T47D (cell line): ENCODE measurements around the gene STK24.
"Not testable (repeated sequence)": the region's sequence is repeated elsewhere in the genome, so short reads cannot be mapped to it uniquely, and the experiment has no call there.

ENCODE experiments used
- DNase-seq, 2 experiments: peaks; one replicate each; pipeline versions ENCODE4 v3.0.0 to v3.0.0-alpha.2; 2011 to 2012; ENCODE audit warnings: low read depth in 1 of 2, low spot score in 1 of 2
- JUND ChIP-seq: IDR thresholded peaks from 2 replicates; pipeline ENCODE4 v1.6.1; 2012; ENCODE audit warnings: low read depth
- in situ Hi-C: cut with HindIII; loops from 2 replicates; pipeline ENCODE4 v1.10.0; 2016; ENCODE audit warnings: low sequenced_read_pairs, low pct_unique_long_range_greater_than_20kb

Gene STK24

DNA sequence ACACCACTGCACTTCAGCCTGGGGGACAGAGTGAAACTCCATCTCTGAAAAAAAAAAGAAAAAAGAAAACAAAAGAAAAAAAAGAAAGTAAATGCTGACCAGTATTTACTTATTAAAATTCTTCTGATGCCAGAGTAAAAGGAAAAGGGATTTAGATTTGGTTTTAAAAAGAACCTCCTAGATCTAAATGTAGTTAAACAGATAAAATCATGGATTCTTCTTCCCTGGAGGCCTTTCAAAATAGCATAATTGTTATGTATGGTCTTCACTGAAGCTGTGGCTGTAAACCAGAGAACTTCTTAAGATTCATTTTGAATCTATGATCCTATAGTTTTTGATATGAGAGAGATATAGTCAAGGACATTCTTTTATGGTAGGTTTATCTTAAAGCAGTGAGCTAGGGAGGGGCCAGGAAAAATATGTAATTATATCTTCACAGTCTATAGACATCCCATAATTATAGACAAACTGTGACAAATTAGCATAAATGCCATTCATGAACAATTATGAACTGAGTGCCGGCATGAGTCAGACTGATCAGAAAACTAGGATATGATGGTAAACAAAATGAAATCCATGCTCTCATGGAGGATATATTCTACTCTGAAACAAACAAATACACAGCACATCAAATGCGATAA lies 14.9 kb upstream of the STK24 start:
- no peak for DNase-seq
- in situ Hi-C loops: no loop called here
- TF ChIP-seq JUND: no peak

DNA sequence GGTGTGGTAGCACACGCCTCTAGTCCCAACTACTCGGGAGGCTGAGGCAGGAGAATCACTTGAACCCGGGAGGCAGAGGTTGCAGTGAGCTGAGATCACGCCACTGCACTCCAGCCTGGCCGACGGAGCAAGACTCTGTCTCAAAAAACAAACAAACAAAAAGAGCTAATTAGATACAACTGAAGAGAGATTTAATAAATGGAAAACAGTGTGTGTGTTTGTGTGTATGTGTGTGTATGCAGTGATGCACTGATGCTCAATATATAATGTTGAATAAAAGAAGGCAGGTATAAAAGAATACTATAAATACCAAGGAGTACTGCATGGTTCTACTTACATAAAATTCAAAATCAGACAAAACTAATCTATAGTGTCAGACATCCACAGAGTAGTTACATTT lies 13.6 kb upstream of the STK24 start:
- DNase-seq, in situ Hi-C loops: not testable (repeated sequence)

GRCh38 chr13:98589516-98589915 lies 12.6 kb upstream of the STK24 start:
- in situ Hi-C loops, DNase-seq: not testable (repeated sequence)

DNA sequence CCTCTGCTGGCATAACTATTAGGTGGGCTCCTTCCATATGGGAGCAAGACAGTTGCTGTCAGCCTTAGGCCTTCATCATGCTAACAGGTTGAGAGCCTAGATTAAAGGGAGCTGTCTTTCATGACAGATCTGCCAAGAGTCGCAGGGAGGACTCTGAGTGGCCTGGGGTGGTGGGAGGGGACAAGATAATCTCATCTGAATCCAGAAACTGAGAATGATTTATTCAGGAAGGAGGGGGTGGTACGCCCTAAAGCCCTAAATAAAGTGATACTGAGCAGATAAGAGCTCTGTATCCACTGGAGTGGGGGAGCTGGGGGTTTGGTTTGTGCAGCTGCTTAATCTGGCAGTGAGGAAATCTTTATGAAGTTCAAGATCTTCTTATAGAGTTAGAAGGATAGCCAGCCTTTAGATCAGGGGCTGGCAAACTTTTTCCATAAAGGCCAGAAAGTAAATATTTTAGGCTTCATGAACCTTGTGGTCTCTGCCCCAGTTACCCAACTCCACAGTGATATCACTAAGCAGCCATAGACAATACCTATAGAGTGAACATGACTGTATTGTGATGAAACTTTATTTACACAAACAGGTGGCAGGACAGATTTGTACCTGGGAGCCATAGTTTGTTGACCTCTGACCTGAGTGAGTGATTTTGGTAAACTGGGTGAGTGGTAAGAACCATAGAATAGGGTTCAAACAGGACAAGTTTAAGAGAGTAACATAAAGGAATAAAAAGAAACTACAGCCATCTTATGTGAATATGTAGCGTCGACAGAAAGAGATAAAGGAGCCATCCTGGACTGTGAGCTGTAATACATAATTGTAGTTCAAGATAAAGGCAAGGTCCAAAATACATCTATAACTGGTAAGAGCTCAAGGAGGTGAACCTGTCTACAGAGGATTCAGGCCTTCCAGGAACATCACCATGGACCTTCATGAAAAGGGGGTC lies 9.8 kb upstream of the STK24 start:
- in situ Hi-C loops: no loop called here
- TF ChIP-seq JUND: no peak
- no peak for DNase-seq

DNA sequence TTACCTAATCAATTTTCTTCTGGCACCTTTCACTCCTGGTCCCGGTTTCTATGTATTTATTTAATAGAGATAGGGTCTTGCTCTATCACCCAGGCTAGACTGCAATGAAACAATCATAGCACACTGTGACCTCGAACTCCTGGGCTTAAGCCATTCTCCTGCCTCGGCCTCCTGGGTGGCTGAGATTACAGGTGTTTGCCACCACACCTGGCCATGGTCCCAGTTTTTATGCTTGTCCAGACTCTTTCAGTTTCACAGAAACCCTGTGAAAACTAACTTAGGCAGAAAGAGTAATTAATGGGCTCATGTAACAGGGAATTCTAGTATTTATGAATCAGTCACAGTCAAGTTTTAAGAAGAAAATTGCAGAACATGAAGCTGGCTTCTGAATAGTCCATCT lies 9.0 kb upstream of the STK24 start:
- DNase-seq: no peak
- TF ChIP-seq JUND: no peak
- in situ Hi-C loops: no loop called here

DNA sequence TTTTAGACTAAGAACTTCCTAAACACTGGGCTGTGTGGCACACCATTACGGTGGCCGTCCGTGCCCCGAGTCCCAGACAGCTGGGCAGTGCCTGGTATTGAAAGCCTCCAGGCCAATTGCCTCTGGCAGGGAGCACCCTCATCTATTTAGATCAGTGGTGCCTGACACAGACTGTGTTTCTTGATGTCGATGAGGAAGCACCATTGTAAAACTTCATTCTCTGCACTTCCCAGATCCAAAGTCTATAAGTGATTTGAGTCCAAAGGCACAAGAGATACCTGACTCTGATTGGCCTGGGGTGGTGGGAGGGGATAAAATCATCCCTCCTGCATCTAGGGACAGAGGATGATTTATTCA lies 8.5 kb upstream of the STK24 start:
- no peak for DNase-seq
- TF ChIP-seq JUND: no peak
- in situ Hi-C loops: no loop called here

DNA sequence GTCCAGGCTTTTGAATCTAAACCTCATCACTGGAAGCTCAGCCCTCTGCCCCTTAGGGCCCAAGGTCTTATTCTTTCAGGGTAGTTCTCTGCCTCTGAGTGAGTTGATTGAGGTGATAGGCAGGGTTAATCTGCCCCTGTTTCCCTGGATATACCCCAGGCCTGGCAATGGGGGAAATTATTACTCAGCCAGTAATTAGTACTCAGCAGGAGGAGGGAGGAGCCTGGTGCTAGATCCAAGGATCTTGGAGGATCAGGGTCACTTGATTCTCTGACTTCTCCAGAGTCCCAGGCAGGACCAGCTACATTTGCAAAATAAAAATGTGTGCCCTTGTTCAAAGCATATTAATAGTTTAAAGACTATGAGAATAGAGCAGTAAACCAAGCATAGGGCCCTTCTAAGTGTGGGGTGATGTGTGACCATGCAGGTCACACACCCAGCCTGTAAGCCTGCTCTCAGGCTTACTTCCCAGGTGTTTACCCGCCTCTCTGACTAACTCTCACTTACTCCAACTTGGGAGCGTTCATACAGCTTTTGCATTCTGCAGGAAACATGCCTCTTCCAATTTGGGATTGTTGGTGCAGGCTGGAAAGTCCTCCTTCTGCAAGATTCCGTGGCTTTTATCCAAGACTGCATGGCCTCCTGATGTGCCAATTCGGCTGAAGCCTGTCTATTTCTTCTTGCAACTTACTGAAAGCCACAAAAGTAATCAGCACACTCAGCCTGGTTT lies 7.9 kb upstream of the STK24 start:
- DNase-seq: no peak
- in situ Hi-C loops: no loop called here
- no peak for TF ChIP-seq JUND

GRCh38 chr13:98582947-98583346 lies 6.0 kb upstream of the STK24 start:
- in situ Hi-C loops: no loop called here

GRCh38 chr13:98581971-98582702 lies 5.2 kb upstream of the STK24 start:
- in situ Hi-C loops: no loop called here
- no peak for TF ChIP-seq JUND
- DNase-seq: no peak

More at GRCh38 chr13:98582947-98583346, 6.0 kb upstream of the STK24 start:
- DNase-seq: peak in 1 of 2 experiments; percentile 44
- TF ChIP-seq JUND: no peak

DNA sequence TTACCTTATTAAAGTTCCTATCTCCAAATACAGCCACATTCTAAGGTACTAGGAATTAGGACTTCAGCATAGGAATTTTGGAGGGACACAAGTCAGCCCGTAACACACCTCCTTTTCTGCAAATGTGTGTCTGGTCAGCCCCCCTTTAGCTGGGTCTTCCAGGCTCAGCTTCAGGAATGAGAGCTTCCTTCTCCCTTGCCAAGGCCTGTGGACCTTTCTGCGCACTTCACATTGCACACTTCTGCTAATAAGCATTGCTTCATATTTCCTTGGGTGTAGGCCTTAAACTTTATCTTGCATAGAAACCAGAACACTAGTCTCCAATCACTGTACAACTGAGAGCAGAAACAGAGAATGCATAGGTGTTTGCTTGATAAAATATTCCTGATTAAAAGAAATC lies 4.5 kb upstream of the STK24 start:
- DNase-seq: no peak
- TF ChIP-seq JUND: no peak

DNA sequence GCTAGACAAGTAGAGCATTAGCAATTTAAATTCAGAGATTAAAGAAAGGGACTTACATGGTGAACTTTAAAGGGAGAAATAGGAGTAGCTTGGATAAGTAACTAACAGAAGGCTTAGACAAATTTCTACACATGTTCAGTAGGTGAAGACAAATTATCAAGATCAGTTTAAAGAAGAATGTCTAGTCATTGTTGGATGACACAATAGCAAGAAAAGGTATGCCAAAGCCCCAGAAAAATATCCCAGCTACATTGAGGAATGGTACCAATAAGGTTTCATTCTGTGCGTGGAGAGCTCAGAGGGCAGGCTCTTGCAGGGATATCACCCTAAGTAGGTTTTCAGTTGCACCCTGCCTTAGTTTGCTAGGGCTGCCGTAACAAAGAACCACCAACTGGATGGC lies 3.5 kb upstream of the STK24 start:
- in situ Hi-C loops: no loop called here
- TF ChIP-seq JUND: no peak
- no peak for DNase-seq

More for the DNA sequence above, 4.5 kb upstream of the STK24 start:
- in situ Hi-C loops: no loop called here

DNA sequence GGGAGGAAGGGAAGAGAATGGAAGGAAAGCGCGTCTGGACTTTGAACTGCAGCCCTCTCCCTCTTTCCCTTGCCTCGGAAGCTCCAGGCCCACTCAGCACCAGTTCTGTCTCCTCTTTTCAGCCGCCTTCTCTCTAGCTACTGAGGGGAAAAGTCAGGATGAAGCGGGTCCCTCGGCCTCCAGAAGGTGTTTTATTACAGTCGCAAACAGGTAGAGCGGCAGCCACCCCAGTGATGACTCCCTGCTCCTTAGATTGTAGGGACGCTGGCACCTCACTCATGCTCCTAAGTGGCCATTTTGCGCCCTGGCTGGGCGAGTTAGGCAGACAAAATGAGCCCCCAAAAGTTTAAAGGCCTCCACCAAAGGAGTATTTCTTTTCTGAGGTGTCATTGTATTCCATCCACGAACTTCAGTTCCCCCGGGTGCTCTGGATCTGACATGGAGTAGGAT lies 954 bp upstream of the STK24 start:
- TF ChIP-seq JUND: no peak
- in situ Hi-C loops: no loop called here
- DNase-seq: peak in 1 of 2 experiments; percentile 33
